HG03097 (cell line): Measurements from ENCODE around the gene GOLGA8H.
A peak's percentile ranks its signal among the peaks of the same experiment; 100 is the strongest.
"Not testable (repeated sequence)": the region's sequence is repeated elsewhere in the genome, so short reads cannot be mapped to it uniquely, and the experiment has no call there.

Experiments used
- ATAC-seq: cut with Tn5 transposase; IDR thresholded peaks from one replicate; pipeline ENCODE4 v1.9.1; 2021; ENCODE audit not compliant: unreplicated experiment, low FRiP score

GOLGA8H gene, protein sequence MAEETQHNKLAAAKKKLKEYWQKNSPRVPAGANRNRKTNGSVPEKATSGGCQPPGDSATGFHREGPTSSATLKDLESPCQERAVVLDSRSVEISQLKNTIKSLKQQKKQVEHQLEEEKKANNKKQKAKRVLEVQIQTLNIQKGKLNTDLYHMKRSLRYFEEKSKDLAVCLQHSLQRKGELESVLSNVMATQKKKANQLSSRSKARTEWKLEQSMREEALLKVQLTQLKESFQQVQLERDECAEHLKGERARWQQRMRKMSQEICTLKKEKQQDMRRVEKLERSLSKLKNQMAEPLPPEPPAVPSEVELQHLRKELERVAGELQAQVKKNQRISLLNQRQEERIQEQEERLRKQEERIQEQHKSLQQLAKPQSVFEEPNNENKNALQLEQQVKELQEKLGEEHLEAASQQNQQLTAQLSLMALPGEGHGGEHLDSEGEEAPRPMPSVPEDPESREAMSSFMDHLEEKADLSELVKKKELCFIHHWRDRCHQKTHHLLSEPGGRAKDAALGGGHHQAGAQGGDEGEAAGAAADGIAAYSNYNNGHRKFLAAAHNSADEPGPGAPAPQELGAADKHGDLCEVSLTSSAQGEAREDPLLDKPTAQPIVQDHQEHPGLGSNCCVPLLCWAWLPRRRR

DNA sequence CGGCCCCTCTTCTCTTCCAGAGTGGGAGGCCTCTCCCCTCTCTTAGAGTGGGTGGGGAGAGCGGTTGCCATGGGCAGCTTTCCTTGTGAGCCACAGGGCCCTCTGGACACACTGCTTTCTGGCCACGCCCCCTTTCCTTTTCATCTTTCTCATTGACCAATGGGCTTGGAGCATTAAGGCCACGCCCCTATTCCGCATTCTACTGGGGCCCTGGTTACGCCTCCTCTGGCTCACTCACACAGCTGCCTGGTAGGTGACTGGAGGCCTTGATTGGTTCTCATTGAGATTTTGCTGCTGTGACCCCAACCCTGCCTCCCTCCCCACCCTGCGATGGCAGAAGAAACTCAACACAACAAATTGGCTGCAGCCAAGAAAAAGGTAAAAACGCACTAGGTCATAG is at the start of gene GOLGA8H:
GOLGA8H (plus strand) TSS at position 233 of the 400 bp plus-strand sequence; CDS start at position 331, 98 bp downstream.
- not testable (repeated sequence) for ATAC-seq

DNA sequence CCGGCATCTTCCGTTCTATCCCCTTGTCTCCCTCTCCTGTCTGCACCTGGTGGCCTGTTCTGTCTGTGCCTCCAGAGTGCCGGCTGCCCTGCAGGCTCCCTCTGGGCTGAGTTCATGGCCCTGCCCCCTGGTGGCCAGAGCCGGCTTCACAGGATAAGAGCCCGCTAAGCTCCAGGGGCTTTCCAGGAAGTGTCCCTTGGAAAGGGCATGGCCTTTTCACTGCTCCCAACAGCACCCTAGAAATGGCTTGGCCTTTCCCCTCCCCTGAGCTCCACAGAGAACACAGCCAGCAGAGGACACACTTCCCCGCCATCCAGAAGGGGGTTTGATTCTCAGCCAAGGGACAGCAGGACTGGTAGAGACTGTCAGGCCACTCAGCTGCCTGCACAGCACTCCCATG is 36.9 kb upstream of the GOLGA8H start:
- ATAC-seq = not testable (repeated sequence)

DNA sequence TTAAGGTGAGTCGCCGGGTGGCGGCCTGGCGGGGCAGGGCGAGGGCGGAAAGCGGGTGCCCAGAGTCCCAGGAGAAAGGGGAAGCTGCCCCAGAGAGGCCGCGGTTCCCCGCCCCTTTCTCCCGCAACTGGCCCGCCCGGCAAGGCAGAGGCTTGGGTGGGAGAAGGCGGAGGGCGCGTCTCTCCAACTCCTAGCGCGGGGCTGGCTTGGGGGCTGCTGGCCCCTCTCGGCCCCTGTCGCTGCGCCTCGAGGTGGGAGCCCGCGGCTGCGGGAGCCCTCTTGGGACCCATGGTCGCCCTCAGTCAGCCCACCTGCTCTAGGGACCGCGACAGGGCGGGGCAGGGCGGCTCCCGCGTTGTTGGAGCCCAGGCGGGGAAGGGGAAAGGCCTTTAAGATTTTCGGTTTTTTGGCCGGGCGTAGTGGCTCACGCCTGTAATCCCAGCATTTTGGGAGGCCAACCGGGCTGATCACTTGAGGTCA is 30.8 kb upstream of the GOLGA8H start:
- not testable (repeated sequence) for ATAC-seq

DNA sequence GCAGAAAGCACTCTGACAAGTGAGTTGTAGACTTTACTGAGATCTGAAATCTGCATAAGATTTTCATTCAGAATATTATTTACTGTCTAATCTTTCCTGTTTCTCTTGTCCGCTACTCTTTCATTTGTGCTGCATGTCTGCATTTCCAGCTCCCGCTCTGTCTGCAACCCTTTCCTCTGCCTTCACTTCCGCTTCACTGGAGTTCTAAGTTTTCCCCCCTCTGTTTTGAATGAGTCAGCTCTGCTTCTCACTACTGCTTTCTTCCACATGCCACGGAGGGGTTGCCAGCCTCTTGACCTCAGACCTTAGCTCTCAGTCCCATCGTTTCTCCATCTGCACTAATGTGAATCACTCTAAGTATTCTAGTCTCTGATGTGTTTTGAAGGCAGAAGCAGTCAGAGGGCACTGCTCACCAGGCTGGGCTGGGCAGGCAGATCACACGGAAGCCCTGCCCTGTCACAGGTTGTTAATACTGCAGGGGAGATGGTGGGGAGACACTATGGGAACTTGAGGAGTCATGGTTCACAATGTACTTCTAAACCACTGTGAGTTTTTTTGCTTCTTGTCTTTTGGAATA is 24.3 kb upstream of the GOLGA8H start:
- not testable (repeated sequence) for ATAC-seq

DNA sequence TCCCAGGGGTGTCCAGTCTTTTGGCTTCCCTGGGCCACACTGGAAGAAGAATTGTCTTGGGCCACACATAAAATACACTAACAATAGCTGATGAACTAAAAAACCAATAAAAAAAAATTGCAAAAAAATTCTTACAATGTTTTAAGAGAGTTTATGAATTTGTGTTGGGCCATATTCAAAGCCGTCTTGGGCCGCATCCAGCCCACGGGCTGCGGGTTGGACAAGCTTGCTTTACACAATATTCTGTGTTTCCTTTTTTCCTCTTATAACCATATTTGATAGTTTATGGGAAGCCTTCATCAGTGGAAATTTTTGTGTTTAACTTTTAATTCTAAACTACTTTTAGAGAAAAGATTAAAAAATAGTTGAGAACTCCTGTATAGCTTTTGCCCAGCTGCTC is 23.1 kb upstream of the GOLGA8H start:
- not testable (repeated sequence) for ATAC-seq

DNA sequence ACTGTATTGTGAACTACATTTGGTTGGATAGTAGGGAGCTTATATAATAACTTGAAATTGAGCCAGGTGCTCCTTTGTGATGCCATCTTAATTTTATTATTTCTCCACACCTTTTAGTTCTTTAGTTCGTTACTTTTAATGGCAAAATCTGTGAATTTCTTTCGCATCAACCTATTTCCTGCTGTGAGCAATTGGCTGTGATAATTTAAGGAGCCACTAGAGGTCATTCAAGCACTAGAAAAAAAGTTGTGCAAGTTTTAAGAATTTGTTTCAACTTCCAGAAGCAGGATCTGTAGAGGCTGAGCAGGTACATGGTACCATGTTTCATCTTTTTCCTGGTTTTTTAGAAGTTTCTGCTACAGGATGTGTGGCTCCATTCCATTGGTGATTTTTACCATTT is 4.9 kb upstream of the GOLGA8H start:
- ATAC-seq = not testable (repeated sequence)

DNA sequence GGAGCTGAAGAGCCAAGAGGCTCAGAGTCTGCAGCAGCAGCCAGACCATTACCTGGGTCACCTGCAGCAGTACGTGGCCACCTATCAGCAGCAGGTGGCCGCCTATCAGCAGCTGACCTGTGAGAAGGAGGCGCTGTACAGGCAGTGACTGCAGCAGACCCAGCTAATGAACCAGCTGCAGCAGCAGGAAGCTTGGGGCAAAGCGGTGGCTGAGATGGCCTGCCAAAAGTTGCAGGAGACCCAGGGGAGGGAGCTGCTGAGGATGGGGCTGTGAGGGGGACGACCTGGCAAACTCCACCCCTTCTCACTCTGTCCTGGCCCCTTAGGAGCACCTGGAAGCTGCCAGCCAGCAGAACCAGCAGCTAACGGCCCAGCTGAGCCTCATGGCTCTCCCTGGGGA is 8.4 kb downstream of the GOLGA8H start:
- ATAC-seq = not testable (repeated sequence)

DNA sequence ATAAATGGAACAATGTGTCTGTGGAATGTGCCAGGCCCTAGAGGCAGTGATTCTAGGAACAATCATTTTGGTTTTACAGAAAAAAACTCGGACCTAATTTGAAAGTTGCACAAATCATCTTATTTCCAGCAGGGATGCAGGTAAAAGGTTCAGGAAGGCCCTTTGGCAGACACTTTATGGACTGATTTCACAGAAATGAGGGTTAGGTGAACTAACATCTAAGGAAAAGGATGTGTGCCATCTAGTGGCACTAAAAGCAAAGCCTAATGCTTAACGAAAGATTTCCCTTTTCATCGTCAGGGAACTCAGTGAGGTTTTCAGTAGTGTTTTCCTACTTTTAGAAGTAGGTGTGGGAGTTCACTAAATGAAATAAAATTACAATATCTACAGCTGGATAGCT is 17.5 kb downstream of the GOLGA8H start:
- not testable (repeated sequence) for ATAC-seq

DNA sequence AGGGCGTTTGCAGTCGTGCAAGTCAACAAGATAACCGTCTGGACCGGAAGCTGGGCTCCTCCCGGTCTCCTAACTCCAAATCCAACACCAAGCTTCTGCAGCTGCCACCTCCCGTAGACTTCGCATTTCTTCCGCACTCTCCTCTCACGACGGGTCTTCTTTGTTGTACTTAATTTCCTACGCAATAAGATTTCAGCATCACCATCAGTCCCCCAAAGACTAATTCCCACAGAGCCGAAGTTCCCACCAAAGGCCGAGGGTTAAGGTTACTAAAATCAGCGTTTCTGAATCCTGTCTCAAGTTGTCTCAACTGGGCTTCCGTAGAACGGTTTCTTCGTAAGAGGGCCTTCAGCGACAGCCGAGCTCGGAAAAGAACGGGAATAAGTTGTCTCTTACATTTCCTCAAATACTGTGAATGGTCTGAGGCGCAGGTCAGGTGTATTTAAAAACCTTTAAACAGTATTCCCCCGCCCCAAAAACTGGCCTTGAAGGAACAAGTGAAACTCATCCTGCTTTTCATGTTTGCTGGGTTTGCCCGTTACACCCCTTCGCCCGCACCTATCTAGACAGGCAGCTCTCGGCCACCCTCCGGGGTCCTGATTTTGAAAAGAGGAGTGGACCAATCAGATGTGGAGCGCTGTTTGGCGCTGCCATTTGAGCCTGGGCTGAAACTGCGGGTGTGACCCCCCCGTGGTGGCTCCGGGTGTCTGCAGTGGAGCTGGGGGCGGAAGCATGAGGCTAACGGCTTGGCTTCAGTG is 21.8 kb downstream of the GOLGA8H start, which contains the start of gene ARHGAP11B:
ARHGAP11B (plus strand) TSS at position 693 of the 758 bp plus-strand sequence.
- peak; percentile 88 for ATAC-seq

DNA sequence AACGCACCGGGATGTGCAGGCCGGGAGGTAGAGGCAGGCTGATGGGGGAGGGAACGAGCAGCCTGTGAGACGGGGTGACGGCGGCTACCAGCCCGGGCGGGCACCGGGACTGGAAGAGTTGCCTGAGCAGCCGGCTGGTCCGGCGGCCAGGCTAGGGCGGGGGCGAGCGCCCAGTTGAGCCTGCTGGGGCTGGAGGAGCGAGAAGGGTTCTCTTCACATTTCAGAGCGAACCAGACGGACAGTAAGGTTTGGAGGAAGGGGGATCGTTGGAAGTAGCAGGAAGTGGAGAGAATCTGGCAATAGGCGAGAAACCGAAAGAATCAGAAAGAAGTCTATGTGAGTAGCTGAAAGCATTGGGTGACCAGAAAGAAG is 22.4 kb downstream of the GOLGA8H start:
- not testable (repeated sequence) for ATAC-seq

DNA sequence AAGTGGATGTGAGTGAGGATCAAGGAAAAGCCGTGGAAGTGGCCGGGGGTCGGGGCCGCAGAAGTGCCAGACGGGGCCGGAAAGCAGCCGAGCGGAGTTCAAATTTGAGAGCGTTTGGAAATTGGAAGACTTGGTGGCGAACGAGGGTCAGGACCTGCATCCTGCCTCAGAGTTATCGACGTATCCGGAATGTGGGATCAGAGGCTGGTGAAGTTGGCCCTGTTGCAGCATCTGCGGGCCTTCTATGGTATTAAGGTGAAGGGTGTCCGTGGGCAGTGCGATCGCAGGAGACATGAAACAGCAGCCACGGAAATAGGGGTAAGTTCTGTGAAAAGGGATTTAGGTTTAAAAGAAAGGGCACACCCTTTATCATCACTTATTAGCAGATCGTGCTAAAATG is 22.8 kb downstream of the GOLGA8H start:
- not testable (repeated sequence) for ATAC-seq

DNA sequence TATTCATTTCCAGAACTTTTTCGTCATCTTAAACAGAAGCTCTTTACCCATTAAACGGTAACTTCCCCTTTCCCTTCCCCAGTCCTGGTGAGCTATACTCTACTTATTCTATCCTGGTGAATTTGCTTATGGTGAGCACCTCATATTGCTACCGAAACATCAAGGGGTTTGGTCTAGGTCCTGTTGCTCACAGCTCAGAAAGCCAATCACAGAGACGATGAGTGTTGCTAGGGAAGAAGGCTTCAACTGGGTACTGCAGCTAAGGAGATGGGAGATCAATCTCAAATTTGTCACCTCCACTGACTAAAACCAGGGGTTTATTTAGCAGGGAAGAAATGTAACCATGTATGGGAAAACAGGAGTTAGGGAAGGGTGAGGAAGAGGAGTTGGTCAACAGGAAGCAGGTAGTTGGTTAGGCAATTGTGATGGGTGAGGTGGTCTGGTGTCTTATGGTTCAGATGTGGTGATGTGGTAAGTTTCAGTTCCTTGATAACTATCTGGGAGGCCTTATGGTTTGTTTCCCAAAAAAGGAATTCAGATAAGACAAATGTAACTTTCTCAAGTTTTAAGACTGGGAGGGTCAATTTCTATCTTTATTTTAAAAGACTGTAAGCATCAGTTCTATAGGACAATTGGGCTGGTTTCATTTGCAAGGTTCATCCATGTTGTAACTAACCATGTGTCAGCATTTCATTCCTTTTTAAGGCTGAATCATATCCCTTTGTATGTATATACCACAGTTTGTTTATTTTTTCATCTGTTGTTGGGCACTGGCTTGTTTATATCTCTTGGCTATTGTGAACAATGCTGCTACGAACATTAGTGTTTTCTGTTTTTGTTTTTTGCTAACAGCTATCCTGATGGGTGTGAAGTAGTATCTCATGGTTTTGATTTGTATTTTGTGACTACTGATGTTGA is 46.4 kb downstream of the GOLGA8H start:
- ATAC-seq = peak; percentile 68

DNA sequence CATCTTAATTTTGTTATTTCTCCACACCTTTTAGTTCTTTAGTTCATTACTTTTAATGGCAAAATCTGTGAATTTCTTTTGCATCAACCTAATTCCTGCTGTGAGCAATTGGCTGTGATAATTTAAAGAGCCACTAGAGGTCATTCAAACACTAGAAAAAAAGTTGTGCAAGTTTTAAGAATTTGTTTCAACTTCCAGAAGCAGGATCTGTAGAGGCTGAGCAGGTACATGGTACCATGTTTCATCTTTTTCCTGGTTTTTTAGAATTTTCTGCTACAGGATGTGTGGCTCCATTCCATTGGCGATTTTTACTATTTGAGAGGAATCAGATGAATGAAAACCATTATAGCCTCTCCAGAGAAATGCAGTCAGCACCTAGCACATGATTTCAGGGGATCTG is 57.3 kb downstream of the GOLGA8H start:
- not testable (repeated sequence) for ATAC-seq
